Mucosa of descending colon (tissue), 3 donors: Measurements from ENCODE around the gene SPTBN5. TPM values are rescaled to one million over a fixed set of nuclear protein-coding genes. Genes with fewer than 3 reads are reported as not detected.
A peak's percentile ranks its signal among the peaks of the same experiment; 100 is the strongest.

Source experiments
- ATAC-seq: fragments of 200-7000 bp; cut with Tn5 transposase; one replicate; pipeline ENCODE4 v1.9.1; 2020; ENCODE audit warnings: mild to moderate bottlenecking, moderate library complexity
- DNase-seq, 3 donors: peaks; one replicate each; pipeline ENCODE4 v3.0.0-alpha.2; 2020
- H3K36me3 ChIP-seq: fragments of 200-600 bp; one replicate; pipeline ENCODE4 v1.8.0; 2021; ENCODE audit warnings: low read depth, mild to moderate bottlenecking
- H3K4me1 ChIP-seq: fragments of 200-600 bp; one replicate; pipeline ENCODE4 v1.8.0; 2021; ENCODE audit warnings: low read depth, mild to moderate bottlenecking
- H3K4me3 ChIP-seq: fragments of 200-600 bp; one replicate; pipeline ENCODE4 v1.8.0; 2021; ENCODE audit warnings: mild to moderate bottlenecking
- H3K9me3 ChIP-seq: fragments of 200-600 bp; one replicate; pipeline ENCODE4 v1.8.0; 2021; ENCODE audit warnings: mild to moderate bottlenecking
- intact Hi-C, 2 donors: fragments of 100-400 bp; cut with DNase I in 1 of 2; cut with micrococcal nuclease in 1 of 2; formaldehyde crosslinking; loops; one replicate each; pipeline versions ENCODE4 v1.11.0 to v1.11.1; 2022; cut with DNase I, micrococcal nuclease
- total RNA-seq, 3 donors: library from RNA; stranded (reverse); fragmentation: NEBNext Ultra II Directional in 2 of 3; extraction: Animal tissue kit (Norgen Biotek cat#: 25700) in 2 of 3; gene quantifications; one replicate each; pipeline versions ENCODE4 v1.2.1 to v1.2.4, GENCODE V29; 2021 to 2023
- TF ChIP-seq, protein P1 (sequence below): fragments of 200-600 bp; IDR thresholded peaks from one replicate; pipeline ENCODE4 v1.8.0; 2022; ENCODE audit warnings: antibody characterized with exemption, mild to moderate bottlenecking
- donor health status: DM: no; HTN: no; CAD: no; lungs with moderate emphysema.
- donor health status: DM: no; HTN: no; CAD: no.
- donor health status: DM: no; HTN: yes; CAD: no.

The SPTBN5 gene
- total RNA-seq, 3 donors from 2014 or later = 0.36 to 2.2 (median 0.87) TPM

DNA sequence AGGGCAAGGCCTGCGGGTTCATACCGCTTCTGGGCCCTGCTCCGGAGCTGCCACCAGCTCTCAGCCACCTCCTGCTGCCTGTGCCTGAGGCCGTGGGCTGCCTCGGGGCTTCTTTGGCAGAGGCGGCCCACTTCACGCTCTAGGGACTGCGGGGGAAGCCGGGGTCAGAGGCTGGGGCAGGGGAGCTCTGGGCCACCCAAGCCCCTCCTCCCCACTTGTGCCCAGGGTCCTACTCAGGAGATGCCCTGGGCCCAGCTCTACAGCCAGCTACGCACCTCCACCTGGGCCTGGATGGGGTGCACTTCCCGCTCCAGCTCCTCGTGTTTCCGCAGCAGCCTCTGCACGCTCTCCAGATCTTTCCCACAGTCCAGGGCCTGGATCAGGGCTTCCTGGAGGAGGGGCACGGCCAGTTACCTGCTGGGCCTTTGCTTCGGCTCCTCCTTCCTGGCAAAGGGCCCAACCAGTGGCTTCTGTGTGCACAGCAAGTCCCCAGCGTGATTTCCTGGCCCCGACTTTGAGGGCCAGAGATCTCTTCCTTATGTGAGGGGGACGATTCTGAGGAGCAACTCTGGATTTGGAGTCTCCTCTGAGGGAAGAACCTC is 31.2 kb downstream of the SPTBN5 start:
- intact Hi-C loops = no loop called here
- Histone ChIP-seq H3K36me3 (no peaks in the 10 kb centered on the region), H3K4me3 (no peak overlapping the region), H3K9me3 (no peaks in the 10 kb centered on the region), H3K4me1 (no peaks in the 10 kb centered on the region)
- ATAC-seq = peak; percentile 88
- TF ChIP-seq, protein P1, sequence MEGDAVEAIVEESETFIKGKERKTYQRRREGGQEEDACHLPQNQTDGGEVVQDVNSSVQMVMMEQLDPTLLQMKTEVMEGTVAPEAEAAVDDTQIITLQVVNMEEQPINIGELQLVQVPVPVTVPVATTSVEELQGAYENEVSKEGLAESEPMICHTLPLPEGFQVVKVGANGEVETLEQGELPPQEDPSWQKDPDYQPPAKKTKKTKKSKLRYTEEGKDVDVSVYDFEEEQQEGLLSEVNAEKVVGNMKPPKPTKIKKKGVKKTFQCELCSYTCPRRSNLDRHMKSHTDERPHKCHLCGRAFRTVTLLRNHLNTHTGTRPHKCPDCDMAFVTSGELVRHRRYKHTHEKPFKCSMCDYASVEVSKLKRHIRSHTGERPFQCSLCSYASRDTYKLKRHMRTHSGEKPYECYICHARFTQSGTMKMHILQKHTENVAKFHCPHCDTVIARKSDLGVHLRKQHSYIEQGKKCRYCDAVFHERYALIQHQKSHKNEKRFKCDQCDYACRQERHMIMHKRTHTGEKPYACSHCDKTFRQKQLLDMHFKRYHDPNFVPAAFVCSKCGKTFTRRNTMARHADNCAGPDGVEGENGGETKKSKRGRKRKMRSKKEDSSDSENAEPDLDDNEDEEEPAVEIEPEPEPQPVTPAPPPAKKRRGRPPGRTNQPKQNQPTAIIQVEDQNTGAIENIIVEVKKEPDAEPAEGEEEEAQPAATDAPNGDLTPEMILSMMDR = no peak
- peak; percentile 81 to 85 (median 82) for DNase-seq

DNA sequence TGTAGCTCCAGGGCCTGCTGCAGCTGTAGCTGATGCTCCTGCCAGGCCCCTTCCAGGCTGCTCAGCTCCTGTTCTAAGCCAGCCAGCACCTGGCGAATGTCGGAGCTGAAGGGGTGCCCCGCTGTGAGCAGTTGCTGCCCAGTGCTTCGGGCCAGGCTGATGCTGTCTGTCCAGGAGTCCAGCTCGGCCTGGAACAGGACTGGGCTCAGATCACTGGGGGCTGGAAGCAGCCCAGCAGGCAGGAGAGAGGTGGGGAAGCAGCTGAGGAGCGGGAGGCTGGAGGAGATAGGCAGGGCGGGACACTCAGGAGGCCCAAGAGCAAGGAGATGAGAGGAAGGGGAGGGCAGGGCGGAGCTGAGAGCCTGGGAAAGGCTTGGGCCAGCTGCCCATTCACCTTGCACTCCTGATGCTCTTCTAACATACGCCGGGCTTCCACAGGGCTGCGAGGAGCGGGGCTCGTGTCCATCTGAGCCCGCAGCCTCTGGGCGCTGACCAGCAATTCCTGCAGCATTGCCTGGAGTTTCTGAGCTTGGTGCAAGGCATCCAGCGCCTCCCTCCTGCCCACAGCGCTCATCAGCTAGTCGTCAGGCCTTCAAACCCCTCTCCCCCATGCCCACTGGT is 32.0 kb downstream of the SPTBN5 start:
- Histone ChIP-seq H3K4me3 (no peak overlapping the region), H3K9me3 (no peaks in the 10 kb centered on the region), H3K36me3 (no peaks in the 10 kb centered on the region), H3K4me1 (no peaks in the 10 kb centered on the region)
- ATAC-seq (no peak), DNase-seq (no peak)
- intact Hi-C loops = no loop called here
- TF ChIP-seq, protein P1 = no peak

DNA sequence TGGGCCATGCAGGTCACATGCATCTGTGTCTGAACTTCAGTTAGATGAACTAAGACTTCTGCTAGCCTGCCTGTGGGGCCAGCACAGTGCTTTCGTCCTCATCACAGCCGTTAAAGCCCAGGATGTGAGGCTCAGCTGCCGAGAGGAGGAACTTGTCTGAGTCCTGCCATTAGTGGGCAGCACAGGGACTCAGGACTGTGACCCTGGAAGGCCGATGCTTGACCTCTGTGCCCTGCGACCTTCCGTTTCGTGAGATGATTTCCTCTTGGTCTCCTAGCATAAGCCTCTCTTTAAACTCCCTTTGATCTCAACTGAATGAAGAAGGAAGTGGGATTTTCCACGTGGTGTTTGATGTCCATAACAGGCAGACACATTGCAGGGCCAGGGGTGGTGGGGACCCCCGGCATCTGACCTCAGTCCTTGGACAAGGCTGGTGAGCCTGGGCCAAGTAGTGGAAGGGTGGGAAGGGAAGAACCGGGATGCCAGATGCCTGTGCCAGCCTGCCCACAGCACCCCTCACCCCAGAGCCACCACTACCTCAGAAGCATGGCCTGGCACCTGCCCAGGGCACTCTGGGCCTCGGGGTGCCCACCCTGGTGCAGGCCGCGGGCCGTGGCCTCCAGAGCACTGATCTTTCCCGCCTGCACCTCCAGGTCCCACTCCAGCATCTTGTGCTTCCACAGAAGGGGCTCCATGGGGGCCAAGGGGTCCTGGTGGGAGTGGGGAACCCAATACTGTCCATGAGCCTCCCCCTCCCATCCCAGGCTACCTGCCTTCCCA is 33.6 kb downstream of the SPTBN5 start:
- intact Hi-C loops = no loop called here
- ATAC-seq = no peak
- Histone ChIP-seq H3K4me1 (no peaks in the 10 kb centered on the region), H3K4me3 (no peak overlapping the region), H3K9me3 (no peaks in the 10 kb centered on the region), H3K36me3 (no peaks in the 10 kb centered on the region)
- DNase-seq = no peak
- TF ChIP-seq, protein P1 = no peak

DNA sequence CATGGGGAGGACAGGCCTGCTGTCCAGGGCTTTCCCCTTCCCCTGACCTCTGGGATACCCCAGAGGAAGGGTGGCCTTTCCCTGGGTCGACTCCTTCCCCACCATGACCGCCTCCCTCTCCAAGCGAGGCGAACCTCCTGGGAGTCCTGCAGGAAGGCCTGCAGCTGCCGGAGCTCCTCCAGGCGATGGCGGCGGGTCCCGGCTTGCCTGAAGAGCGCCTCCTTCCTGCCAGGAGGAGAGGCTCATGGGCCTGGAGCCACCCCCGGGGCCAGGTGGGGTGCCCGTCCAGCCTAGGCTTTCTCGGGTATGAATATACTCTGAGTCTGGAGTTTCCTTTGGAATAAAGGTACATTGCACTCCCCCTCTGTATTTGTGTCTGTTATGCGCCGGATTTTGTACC is 35.1 kb downstream of the SPTBN5 start:
- TF ChIP-seq, protein P1 = no peak
- Histone ChIP-seq H3K4me3 (no peak overlapping the region), H3K4me1 (no peaks in the 10 kb centered on the region), H3K36me3 (no peaks in the 10 kb centered on the region), H3K9me3 (no peaks in the 10 kb centered on the region)
- no peak for ATAC-seq
- intact Hi-C loops = no loop called here
- DNase-seq = no peak

DNA sequence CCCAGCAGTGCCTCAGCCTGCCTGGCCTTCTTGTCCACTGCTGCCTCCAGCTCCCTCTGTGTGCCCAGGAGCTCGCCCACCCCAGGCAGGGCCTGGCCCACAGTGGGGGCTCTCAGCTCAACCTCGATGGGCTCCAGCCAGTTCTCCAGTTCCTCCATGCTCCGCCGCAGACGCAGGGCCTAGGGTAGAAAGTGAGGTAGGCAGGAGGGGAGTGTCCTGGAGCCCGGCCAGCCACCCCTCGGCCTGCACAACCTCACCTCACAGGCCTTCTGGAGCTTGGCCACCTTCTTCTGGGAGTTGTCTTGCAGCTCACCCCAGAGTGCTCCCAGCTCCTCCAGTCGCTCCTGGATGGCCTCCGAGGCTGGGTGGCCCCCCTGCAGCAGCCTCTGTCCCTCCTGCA is 36.5 kb downstream of the SPTBN5 start:
- ATAC-seq = no peak
- no peaks in the 10 kb centered on the region for H3K36me3 ChIP-seq
- DNase-seq = no peak
- no peaks in the 10 kb centered on the region for H3K9me3 ChIP-seq
- H3K4me1 ChIP-seq = no peaks in the 10 kb centered on the region
- TF ChIP-seq, protein P1 = no peak
- intact Hi-C loops = no loop called here
- H3K4me3 ChIP-seq = no peak overlapping the region
